ENCODE measurements around the gene SEMA4B.
"Not testable (repeated sequence)": the region's sequence is repeated elsewhere in the genome, so short reads cannot be mapped to it uniquely, and the experiment has no call there.

SEMA4B gene

GRCh38 chr15:90181776-90182175, 19.4 kb upstream of the SEMA4B start:
- DNase-seq (ENCODE audit: low read depth in 3 of 3) = no peak

GRCh38 chr15:90184119-90184785, 16.9 kb upstream of the SEMA4B start:
- DNase-seq (ENCODE audit: low read depth in 3 of 3) = peak in 1 of 3 experiments; percentile 16

GRCh38 chr15:90184786-90185704, 16.1 kb upstream of the SEMA4B start:
- peak in 1 of 3 experiments; percentile 15 for DNase-seq (ENCODE audit: low read depth in 3 of 3)

- DNase-seq (ENCODE audit: low read depth in 3 of 3) = no peak
Observed at GRCh38 chr15:90187257-90187868, 13.8 kb upstream of the SEMA4B start.

- not testable (repeated sequence) for DNase-seq (ENCODE audit: low read depth in 3 of 3)
Observed at GRCh38 chr15:90188065-90188464, 13.1 kb upstream of the SEMA4B start.

- DNase-seq (ENCODE audit: low read depth in 3 of 3) = no peak
Observed at GRCh38 chr15:90188914-90189748, 12.0 kb upstream of the SEMA4B start.

GRCh38 chr15:90189781-90190467, 11.2 kb upstream of the SEMA4B start:
- DNase-seq (ENCODE audit: low read depth in 3 of 3) = no peak

GRCh38 chr15:90190606-90191343, 10.4 kb upstream of the SEMA4B start:
- DNase-seq (ENCODE audit: low read depth in 3 of 3) = no peak

GRCh38 chr15:90191344-90191687, 9.8 kb upstream of the SEMA4B start:
- DNase-seq (ENCODE audit: low read depth in 3 of 3) = no peak

- DNase-seq (ENCODE audit: low read depth in 3 of 3) = no peak
Observed at GRCh38 chr15:90191794-90192509, 9.2 kb upstream of the SEMA4B start.

GRCh38 chr15:90192961-90193786, 8.0 kb upstream of the SEMA4B start:
- DNase-seq (ENCODE audit: low read depth in 3 of 3) = no peak

GRCh38 chr15:90194655-90195054, 6.5 kb upstream of the SEMA4B start:
- no peak for DNase-seq (ENCODE audit: low read depth in 3 of 3)

GRCh38 chr15:90200534-90201129, 498 bp upstream of the SEMA4B start:
- no peak for DNase-seq (ENCODE audit: low read depth in 3 of 3)

GRCh38 chr15:90201944-90202375, 830 bp downstream of the SEMA4B start:
- DNase-seq (ENCODE audit: low read depth in 3 of 3) = no peak

GRCh38 chr15:90202929-90203328, 1.8 kb downstream of the SEMA4B start:
- DNase-seq (ENCODE audit: low read depth in 3 of 3) = no peak

GRCh38 chr15:90203473-90203872, 2.3 kb downstream of the SEMA4B start:
- no peak for DNase-seq (ENCODE audit: low read depth in 3 of 3)

GRCh38 chr15:90203922-90204321, 2.8 kb downstream of the SEMA4B start:
- DNase-seq (ENCODE audit: low read depth in 3 of 3) = no peak

- DNase-seq (ENCODE audit: low read depth in 3 of 3) = no peak
Observed at GRCh38 chr15:90205050-90205848, 4.1 kb downstream of the SEMA4B start.
